Transverse colon (tissue), 4 donors: ENCODE measurements around the gene TNFRSF1B. TPM values are rescaled to one million over a fixed set of nuclear protein-coding genes. Genes with fewer than 3 reads are reported as not detected.

Experiments
- DNase-seq: peaks from one replicate; pipeline ENCODE4 v3.0.0-alpha.2; 2019
- H3K27ac ChIP-seq, 4 donors: fragments of 200-600 bp; sonication (generic); 2 replicates each; pipeline ENCODE4 v1.5.1; 2016 to 2018; ENCODE audit warnings: inconsistent platforms in 4 of 4
- H3K27me3 ChIP-seq: fragments of 200-600 bp; sonication (generic); 2 replicates; pipeline ENCODE4 v1.5.1; 2017; ENCODE audit warnings: inconsistent platforms
- H3K36me3 ChIP-seq, 4 donors: fragments of 200-600 bp; sonication (generic); 2 replicates each; pipeline ENCODE4 v1.5.1; 2017 to 2019; ENCODE audit warnings: inconsistent platforms in 4 of 4
- H3K4me1 ChIP-seq, 4 donors: fragments of 200-600 bp; sonication (generic); 2 replicates each; pipeline ENCODE4 v1.5.1; 2017 to 2020; ENCODE audit warnings: inconsistent platforms in 4 of 4
- H3K4me3 ChIP-seq, 4 donors: fragments of 200-600 bp; sonication (generic); 1 replicate in 1 of 4; 2 replicates in 3 of 4; pipeline versions ENCODE4 v1.5.1 to v1.6.1; 2017 to 2019; ENCODE audit warnings: inconsistent platforms in 4 of 4
- H3K9me3 ChIP-seq, 2 donors: fragments of 200-600 bp; sonication (generic); 2 replicates each; pipeline ENCODE4 v1.5.1; 2017 to 2019; ENCODE audit warnings: inconsistent platforms in 2 of 2
- CTCF ChIP-seq, 5 experiments: fragments of 200-600 bp in 3 of 5; fragments of 450-650 bp in 2 of 5; sonication (generic) in 3 of 5; IDR thresholded peaks; 1 replicate in 2 of 5; 2 replicates in 3 of 5; pipeline ENCODE4 v1.5.1; 2016 to 2017; ENCODE audit warnings: antibody characterized with exemption in 5 of 5, inconsistent platforms in 3 of 5, mild to moderate bottlenecking in 2 of 5, moderate library complexity in 1 of 5
- EP300 ChIP-seq: sonication (generic); formaldehyde crosslinking; IDR thresholded peaks from one replicate; pipeline ENCODE4 v1.6.1; 2017; ENCODE audit warnings: antibody characterized with exemption, low read depth
- POLR2A ChIP-seq: fragments of 450-650 bp; IDR thresholded peaks from one replicate; pipeline ENCODE4 v1.6.1; 2016; ENCODE audit warnings: antibody characterized with exemption, mild to moderate bottlenecking, moderate library complexity
- POLR2AphosphoS5 ChIP-seq, 3 donors: sonication (generic); formaldehyde crosslinking; IDR thresholded peaks; one replicate each; pipeline ENCODE4 v1.6.1; 2016; ENCODE audit warnings: antibody characterized with exemption in 3 of 3
- WGBS, 2 donors: methylation state at CpG; one replicate each; pipeline ENCODE4 v1.1.5; 2018; ENCODE audit warnings: low coverage in 1 of 2; 5-methylcytosine and 5-hydroxymethylcytosine counted together
- in situ Hi-C, 4 donors: fragments of 200-750 bp; cut with MboI; loops; one replicate each; pipeline versions ENCODE4 v1.15.0 to v1.15.1; 2017; ENCODE audit warnings: low sequenced_read_pairs in 3 of 4, low pct_ligation_motif_present in 1 of 4, low pct_unique_long_range_greater_than_20kb in 1 of 4
- intact Hi-C: fragments of 100-400 bp; cut with DNase I; formaldehyde crosslinking; loops from one replicate; pipeline ENCODE4 v1.15.1; 2023; ENCODE audit warnings: low total_unique reads
- total RNA-seq, 4 donors: library from RNA; depleted of rRNA; stranded (reverse); fragments of >200 nt; gene quantifications; one replicate each; pipeline ENCODE4 v1.1.0, GENCODE V29; 2016

The TNFRSF1B gene
- total RNA-seq, 4 donors from 2014 or later: 11.1 to 17.3 (median 15.3) TPM

GRCh38 chr1:12159816-12160215 is 7.0 kb upstream of the TNFRSF1B start:
- Histone ChIP-seq H3K4me3 (no peak overlapping the region), H3K4me1 (peaks cover 13 to 41% (median 18%) of the 10 kb centered on the region in 4 donors), H3K27ac (no peak overlapping the region), H3K36me3 (no peaks in the 10 kb centered on the region), H3K27me3 (no peaks in the 10 kb centered on the region), H3K9me3 (no peaks in the 10 kb centered on the region)
- in situ Hi-C loops (no loop called here), intact Hi-C loops (no loop called here)
- 72 to 78% methylated on average over 3 to 7 of the region's 7 CpGs for WGBS, 2 donors
- no peak for DNase-seq
- TF ChIP-seq POLR2A (no peak), POLR2AphosphoS5 (IDR thresholded peaks at IDR 0.05) (no peak), CTCF (IDR thresholded peaks at IDR 0.05) (no peak), EP300 (no peak)

GRCh38 chr1:12161324-12161661 is 5.5 kb upstream of the TNFRSF1B start:
- peak overlapping the region; percentile 70 to 77 (median 73) for H3K27ac ChIP-seq
- no peak for DNase-seq
- WGBS, 2 donors: 83% methylated on average over 2 of the region's 2 CpGs; no CpG with 5 or more reads in 1 of the 2 donors
- TF ChIP-seq POLR2A (no peak), EP300 (no peak), CTCF (IDR thresholded peaks at IDR 0.05) (no peak), POLR2AphosphoS5 (IDR thresholded peaks at IDR 0.05) (no peak)
- no peaks in the 10 kb centered on the region for H3K36me3 ChIP-seq
- H3K27me3 ChIP-seq: no peaks in the 10 kb centered on the region
- no peaks in the 10 kb centered on the region for H3K9me3 ChIP-seq
- no peak overlapping the region for H3K4me3 ChIP-seq
- in situ Hi-C loops (no loop called here), intact Hi-C loops (no loop called here)
- H3K4me1 ChIP-seq: peaks cover 13 to 41% (median 19%) of the 10 kb centered on the region in 4 donors

DNA sequence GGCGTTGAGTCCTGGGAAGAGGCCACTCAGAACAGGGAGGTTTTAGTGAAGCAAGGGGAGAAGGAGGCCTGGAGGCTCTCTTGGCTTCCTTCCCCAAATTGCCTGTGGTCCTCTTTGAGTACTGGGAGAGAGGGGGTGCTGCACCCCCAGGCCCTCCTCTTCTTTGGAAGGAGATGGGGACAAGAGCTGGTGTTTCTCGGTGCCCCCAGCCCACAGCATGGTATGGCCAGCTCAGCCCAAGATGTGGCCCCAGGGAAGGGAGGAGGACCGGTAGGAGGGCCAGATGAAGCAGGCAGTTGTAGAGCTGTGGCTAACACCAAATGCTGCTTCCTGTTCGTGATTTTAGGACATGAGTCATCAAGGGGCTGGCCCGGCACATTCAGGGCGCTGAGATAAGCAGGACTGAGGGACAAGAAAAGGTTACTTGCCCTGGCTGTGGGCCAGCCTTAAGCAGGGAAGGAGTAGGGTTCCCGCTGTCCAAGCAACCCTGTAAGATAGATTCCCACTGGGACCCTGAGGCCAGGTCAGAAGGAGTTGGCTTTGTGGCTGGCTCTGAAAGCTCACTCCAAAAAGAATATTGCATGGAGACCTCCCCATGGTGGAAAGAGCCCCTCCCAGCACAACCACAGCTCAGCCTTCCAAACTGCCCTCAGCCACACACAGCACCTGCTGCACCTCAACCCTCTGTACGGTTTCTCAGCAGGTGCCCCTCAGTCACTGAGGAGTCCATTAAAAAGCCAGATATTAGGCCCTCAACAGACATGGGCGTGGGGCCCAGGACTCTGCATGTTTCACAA is 4.9 kb upstream of the TNFRSF1B start:
- no peak overlapping the region for H3K4me3 ChIP-seq
- in situ Hi-C loops (no loop called here), intact Hi-C loops (no loop called here)
- H3K36me3 ChIP-seq: no peaks in the 10 kb centered on the region
- no peaks in the 10 kb centered on the region for H3K9me3 ChIP-seq
- H3K27ac ChIP-seq: peak overlapping the region; percentile 70 to 77 (median 73)
- H3K27me3 ChIP-seq: no peaks in the 10 kb centered on the region
- peaks cover 13 to 45% (median 22%) of the 10 kb centered on the region in 4 donors for H3K4me1 ChIP-seq
- WGBS, 2 donors: 26 to 33% methylated on average over 3 to 9 of the region's 9 CpGs
- no peak for TF ChIP-seq EP300
- TF ChIP-seq POLR2AphosphoS5 (IDR thresholded peaks at IDR 0.05): peak; percentile 32 to 67 (median 58)
- no peak for TF ChIP-seq CTCF (IDR thresholded peaks at IDR 0.05)
- TF ChIP-seq POLR2A: no peak
- DNase-seq: peak; percentile 86

GRCh38 chr1:12162459-12163137 is 4.2 kb upstream of the TNFRSF1B start:
- in situ Hi-C loops (no loop called here), intact Hi-C loops (no loop called here)
- Histone ChIP-seq H3K27me3 (no peaks in the 10 kb centered on the region), H3K4me1 (peaks cover 13 to 44% (median 26%) of the 10 kb centered on the region in 4 donors), H3K27ac (peak overlapping the region; percentile 70 to 77 (median 73)), H3K9me3 (no peaks in the 10 kb centered on the region), H3K36me3 (no peaks in the 10 kb centered on the region), H3K4me3 (no peak overlapping the region)
- WGBS, 2 donors: 84% methylated on average over 11 of the region's 11 CpGs; no CpG with 5 or more reads in 1 of the 2 donors
- TF ChIP-seq POLR2AphosphoS5 (IDR thresholded peaks at IDR 0.05) (no peak), CTCF (IDR thresholded peaks at IDR 0.05) (no peak), POLR2A (no peak), EP300 (no peak)
- no peak for DNase-seq
